Activated CD4-positive, CD25-positive, alpha-beta regulatory T cell (primary cell): ENCODE measurements around the gene CRISPLD2.
"Not testable (repeated sequence)": the region's sequence is repeated elsewhere in the genome, so short reads cannot be mapped to it uniquely, and the experiment has no call there.

Source experiments
- DNase-seq, 4 experiments: peaks; one replicate each; lab custom pipeline; 2025; lab: John Stamatoyannopoulos, UW

The CRISPLD2 gene

GRCh38 chr16:84860383-84860782, 40.6 kb downstream of the CRISPLD2 start:
- no peak for DNase-seq

- DNase-seq: no peak
Measured at GRCh38 chr16:84861671-84862070, 41.9 kb downstream of the CRISPLD2 start.

GRCh38 chr16:84862804-84863480, 43.2 kb downstream of the CRISPLD2 start:
- DNase-seq: no peak

GRCh38 chr16:84863481-84863814, 43.7 kb downstream of the CRISPLD2 start:
- no peak for DNase-seq

- DNase-seq: no peak
Measured at GRCh38 chr16:84864326-84864955, 44.7 kb downstream of the CRISPLD2 start.

GRCh38 chr16:84867696-84868095, 47.9 kb downstream of the CRISPLD2 start:
- no peak for DNase-seq

GRCh38 chr16:84868328-84868727, 48.5 kb downstream of the CRISPLD2 start:
- DNase-seq: no peak

GRCh38 chr16:84868829-84869472, 49.2 kb downstream of the CRISPLD2 start:
- DNase-seq: no peak

- no peak for DNase-seq
Measured at GRCh38 chr16:84869473-84869845, 49.7 kb downstream of the CRISPLD2 start.

- not testable (repeated sequence) for DNase-seq
Measured at GRCh38 chr16:84872971-84873370, 53.2 kb downstream of the CRISPLD2 start.

- no peak for DNase-seq
Measured at GRCh38 chr16:84874004-84874435, 54.2 kb downstream of the CRISPLD2 start.

- DNase-seq: no peak
Measured at GRCh38 chr16:84874553-84874952, 54.8 kb downstream of the CRISPLD2 start.

- DNase-seq: no peak
Measured at GRCh38 chr16:84874983-84875382, 55.2 kb downstream of the CRISPLD2 start.

- no peak for DNase-seq
Measured at GRCh38 chr16:84875846-84876245, 56.1 kb downstream of the CRISPLD2 start.

- DNase-seq: no peak
Measured at GRCh38 chr16:84876873-84877606, 57.3 kb downstream of the CRISPLD2 start.

GRCh38 chr16:84878770-84879169, 59.0 kb downstream of the CRISPLD2 start:
- no peak for DNase-seq

- no peak for DNase-seq
Measured at GRCh38 chr16:84879569-84880487, 60.0 kb downstream of the CRISPLD2 start.

- DNase-seq: no peak
Measured at GRCh38 chr16:84881702-84882521, 62.1 kb downstream of the CRISPLD2 start.

- DNase-seq: no peak
Measured at GRCh38 chr16:84883301-84883700, 63.5 kb downstream of the CRISPLD2 start.

GRCh38 chr16:84884246-84884595, 64.4 kb downstream of the CRISPLD2 start:
- DNase-seq: no peak
